Activated CD8-positive, alpha-beta memory T cell treated with anti-CD3 and anti-CD28 coated beads, Interleukin-2, amount 50 U/mL, for 48 hours (primary cell): ENCODE results near the gene HGS.

Experiments
- DNase-seq: peaks from one replicate; pipeline ENCODE4 v3.0.0-alpha.2; 2020

HGS gene

GRCh38 chr17:81687770-81688541 is 4.1 kb downstream of the HGS start:
- no peak for DNase-seq

- no peak for DNase-seq
Observed at GRCh38 chr17:81688616-81689015, 4.8 kb downstream of the HGS start.

- DNase-seq = no peak
Observed at GRCh38 chr17:81690066-81690465, 6.3 kb downstream of the HGS start.

- DNase-seq = no peak
Observed at GRCh38 chr17:81690549-81690948, 6.7 kb downstream of the HGS start.

- no peak for DNase-seq
Observed at GRCh38 chr17:81691196-81691595, 7.4 kb downstream of the HGS start.

- DNase-seq = no peak
Observed at GRCh38 chr17:81691608-81692007, 7.8 kb downstream of the HGS start.

GRCh38 chr17:81693509-81694210 is 9.8 kb downstream of the HGS start:
- DNase-seq = no peak

GRCh38 chr17:81694810-81695209 is 11.0 kb downstream of the HGS start:
- DNase-seq = no peak

GRCh38 chr17:81695211-81695610 is 11.4 kb downstream of the HGS start:
- no peak for DNase-seq

- DNase-seq = no peak
Observed at GRCh38 chr17:81695801-81696200, 12.0 kb downstream of the HGS start.

GRCh38 chr17:81696218-81696941 is 12.6 kb downstream of the HGS start:
- no peak for DNase-seq

GRCh38 chr17:81697261-81698044 is 13.6 kb downstream of the HGS start:
- DNase-seq = no peak

GRCh38 chr17:81700353-81701287 is 16.8 kb downstream of the HGS start:
- no peak for DNase-seq

GRCh38 chr17:81701288-81702071 is 17.7 kb downstream of the HGS start:
- peak; percentile 62 for DNase-seq

- peak; percentile 95 for DNase-seq
Observed at GRCh38 chr17:81702934-81703746, 19.3 kb downstream of the HGS start, which contains the start of gene MRPL12. TSS of gene MRPL12 (plus strand) at chr17:81703367. CDS start at chr17:81703502, 135 bp downstream.

GRCh38 chr17:81703747-81704654 is 20.2 kb downstream of the HGS start:
- DNase-seq = no peak

GRCh38 chr17:81705518-81706231 is 21.9 kb downstream of the HGS start:
- DNase-seq = no peak

GRCh38 chr17:81706232-81706611 is 22.4 kb downstream of the HGS start:
- no peak for DNase-seq
